ENCODE measurements around the gene CLCNKA. TPM values are rescaled to one million over a fixed set of nuclear protein-coding genes. Genes with fewer than 3 reads are reported as not detected.
A peak's percentile ranks its signal among the peaks of the same experiment; 100 is the strongest.
"Not testable (repeated sequence)": the region's sequence is repeated elsewhere in the genome, so short reads cannot be mapped to it uniquely, and the experiment has no call there.

CLCNKA gene
- total RNA-seq, 4 donors from 2014 or later = 0.10 to 1.3 (median 0.63) TPM; not detected in 1

GRCh38 chr1:16028237-16029002 is 6.6 kb downstream of the CLCNKA start:
- 50 to 55% methylated on average over 19 of the region's 19 CpGs for WGBS, 2 donors
- DNase-seq (ENCODE audit: low spot score in 2 of 2) = no peak
- intact Hi-C loops (cut with DNase I; ENCODE audit: low total_unique reads) = no loop called here
- no peak overlapping the region for H3K4me3 ChIP-seq (ENCODE audit: low read depth, poor library complexity, severe bottlenecking)
- TF ChIP-seq POLR2A (IDR thresholded peaks at IDR 0.05) = no peak
- TF ChIP-seq CTCF (IDR thresholded peaks at IDR 0.05) = no peak

GRCh38 chr1:16029003-16029268 is 7.1 kb downstream of the CLCNKA start:
- DNase-seq (ENCODE audit: low spot score in 2 of 2); intact Hi-C loops (cut with DNase I; ENCODE audit: low total_unique reads); H3K4me3 ChIP-seq (ENCODE audit: low read depth, poor library complexity, severe bottlenecking): not testable (repeated sequence)
- 74 to 78% methylated on average over 8 to 10 of the region's 13 CpGs for WGBS, 2 donors

- DNase-seq (ENCODE audit: low spot score in 2 of 2) = no peak
- no peak for TF ChIP-seq CTCF (IDR thresholded peaks at IDR 0.05)
- no peak for TF ChIP-seq POLR2A (IDR thresholded peaks at IDR 0.05)
- intact Hi-C loops (cut with DNase I; ENCODE audit: low total_unique reads) = no loop called here
- no peak overlapping the region for H3K4me3 ChIP-seq (ENCODE audit: low read depth, poor library complexity, severe bottlenecking)
- WGBS, 2 donors = 100% methylated on average over 1 of the region's 1 CpG
These were observed 7.5 kb downstream of the CLCNKA start for GRCh38 chr1:16029288-16029687.

- no peak overlapping the region for H3K4me3 ChIP-seq (ENCODE audit: low read depth, poor library complexity, severe bottlenecking)
- TF ChIP-seq POLR2A (IDR thresholded peaks at IDR 0.05) (no peak), CTCF (IDR thresholded peaks at IDR 0.05) (no peak)
- DNase-seq (ENCODE audit: low spot score in 2 of 2) = no peak
- 88 to 98% methylated on average over 7 to 8 of the region's 8 CpGs for WGBS, 2 donors
- intact Hi-C loops (cut with DNase I; ENCODE audit: low total_unique reads) = no loop called here
These were observed 9.7 kb downstream of the CLCNKA start for GRCh38 chr1:16031551-16031950.

GRCh38 chr1:16032388-16033102 is 10.7 kb downstream of the CLCNKA start:
- intact Hi-C loops (cut with DNase I; ENCODE audit: low total_unique reads) = loop anchor here (2.0 kb wide), 1 partner anchor 24 kb away; no protein-coding TSS in a partner anchor
- peak; percentile 79 to 95 for DNase-seq (ENCODE audit: low spot score in 2 of 2)
- no peak overlapping the region for H3K4me3 ChIP-seq (ENCODE audit: low read depth, poor library complexity, severe bottlenecking)
- WGBS, 2 donors = 35 to 46% methylated on average over 15 to 18 of the region's 18 CpGs
- peak in 1 of 3 donors; percentile 76 for TF ChIP-seq CTCF (IDR thresholded peaks at IDR 0.05)
- no peak for TF ChIP-seq POLR2A (IDR thresholded peaks at IDR 0.05)

- H3K4me3 ChIP-seq (ENCODE audit: low read depth, poor library complexity, severe bottlenecking); DNase-seq (ENCODE audit: low spot score in 2 of 2): not testable (repeated sequence)
- intact Hi-C loops (cut with DNase I; ENCODE audit: low total_unique reads) = loop anchor here (2.0 kb wide), 1 partner anchor 24 kb away; no protein-coding TSS in a partner anchor
- 69% methylated on average over 7 of the region's 7 CpGs for WGBS, 2 donors
These were observed 11.3 kb downstream of the CLCNKA start for GRCh38 chr1:16033103-16033632.

GRCh38 chr1:16036461-16036860 is 14.6 kb downstream of the CLCNKA start:
- intact Hi-C loops (cut with DNase I; ENCODE audit: low total_unique reads); DNase-seq (ENCODE audit: low spot score in 2 of 2); H3K4me3 ChIP-seq (ENCODE audit: low read depth, poor library complexity, severe bottlenecking): not testable (repeated sequence)
- WGBS, 2 donors = 81 to 90% methylated on average over 4 to 10 of the region's 11 CpGs

Data from lower leg skin (tissue), 4 donors.